Measurements from ENCODE around the gene GRID2. TPM values are rescaled to one million over a fixed set of nuclear protein-coding genes. Genes with fewer than 3 reads are reported as not detected.

GRID2 gene
- total and polyA plus RNA-seq, 10 of the 15 experiments (the other 5 are each of a cell fraction or from before 2014, with no cell fraction given) = not detected

DNA sequence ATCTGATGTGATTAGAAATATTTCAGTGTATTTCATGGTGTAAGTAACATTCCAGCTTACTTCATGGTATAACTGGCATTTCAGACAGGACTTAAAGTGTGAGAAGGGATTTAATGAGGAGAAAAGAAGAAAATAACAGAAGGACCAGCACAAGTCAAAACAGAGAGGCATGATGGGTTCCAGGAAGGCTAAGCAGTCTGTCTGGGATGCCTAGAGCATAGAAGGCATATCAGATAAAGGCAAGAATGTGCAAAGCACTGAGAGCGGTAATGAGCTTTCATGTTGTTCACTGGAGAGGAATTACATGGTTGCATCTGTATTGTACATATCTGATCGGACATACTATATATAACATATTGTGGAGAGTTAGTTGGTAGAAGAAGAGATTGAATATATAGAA, 54.2 kb downstream of the GRID2 start:
- CTCF ChIA-PET = interaction anchor here (0.5 kb wide), 1 partner anchor 1245 kb away, joined by 4 read pairs; no protein-coding TSS in a partner anchor
- intact Hi-C loops (cut with micrococcal nuclease; ENCODE audit: unreplicated experiment) (no loop called here), in situ Hi-C loops (cut with MboI) (no loop called here)
- Histone ChIP-seq H3K9me3 (replicated peaks; ENCODE audit: control insufficient read depth, insufficient read depth, low read length) (no peaks in the 10 kb centered on the region), H3K27me3 (replicated peaks in 1 of 2; ENCODE audit: control insufficient read depth in 2 of 2, insufficient read depth in 2 of 2, low read length in 1 of 2) (no peaks in the 10 kb centered on the region), H3K27ac (ENCODE audit: control insufficient read depth, insufficient read depth) (no peak overlapping the region), H3K4me3 (no peak overlapping the region), H3K4me2 (ENCODE audit: control insufficient read depth, insufficient read depth) (no peak overlapping the region), H3K79me2 (ENCODE audit: control insufficient read depth, insufficient read depth, low read length) (no peaks in the 10 kb centered on the region), H3K9ac (ENCODE audit: control insufficient read depth, insufficient read depth, low read length) (no peak overlapping the region), H2AFZ (ENCODE audit: control insufficient read depth, low read depth, low read length) (no peak overlapping the region), H3K4me1 (ENCODE audit: control insufficient read depth, insufficient read depth, low read length) (no peaks in the 10 kb centered on the region), H3K36me3 (ENCODE audit: control insufficient read depth in 2 of 2, insufficient read depth in 2 of 2, low read length in 1 of 2) (no peaks in the 10 kb centered on the region), H4K20me1 (ENCODE audit: control insufficient read depth, insufficient read depth) (no peaks in the 10 kb centered on the region)
- DNase-seq (ENCODE audit: low read depth, low spot score) = no peak
- FAIRE-seq = no peak
- POLR2A ChIA-PET = no interaction called here
- no peak for ATAC-seq
- WGBS (ENCODE audit: insufficient coverage, insufficient replicate concordance, low lambda C conversion rate, missing lambda C conversion rate) = 31% methylated on average over 2 of the region's 2 CpGs
- SMC1A ChIA-PET (ENCODE audit: uncharacterized antibody, unreplicated experiment) = no interaction called here
- TF ChIP-seq SREBF2 (IDR thresholded peaks at IDR 0.05; ENCODE audit: low read length) = no peak
- no peak for TF ChIP-seq ZBED1 (IDR thresholded peaks at IDR 0.05; ENCODE audit: borderline replicate concordance)
- TF ChIP-seq, protein P1, sequence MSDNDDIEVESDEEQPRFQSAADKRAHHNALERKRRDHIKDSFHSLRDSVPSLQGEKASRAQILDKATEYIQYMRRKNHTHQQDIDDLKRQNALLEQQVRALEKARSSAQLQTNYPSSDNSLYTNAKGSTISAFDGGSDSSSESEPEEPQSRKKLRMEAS (IDR thresholded peaks at IDR 0.05; ENCODE audit: low read depth, low read length) = no peak
- no peak for TF ChIP-seq ZNF24 (IDR thresholded peaks at IDR 0.05)
- no peak for TF ChIP-seq RBBP5 (conservative IDR thresholded peaks at IDR 0.05)
- TF ChIP-seq, protein P2, sequence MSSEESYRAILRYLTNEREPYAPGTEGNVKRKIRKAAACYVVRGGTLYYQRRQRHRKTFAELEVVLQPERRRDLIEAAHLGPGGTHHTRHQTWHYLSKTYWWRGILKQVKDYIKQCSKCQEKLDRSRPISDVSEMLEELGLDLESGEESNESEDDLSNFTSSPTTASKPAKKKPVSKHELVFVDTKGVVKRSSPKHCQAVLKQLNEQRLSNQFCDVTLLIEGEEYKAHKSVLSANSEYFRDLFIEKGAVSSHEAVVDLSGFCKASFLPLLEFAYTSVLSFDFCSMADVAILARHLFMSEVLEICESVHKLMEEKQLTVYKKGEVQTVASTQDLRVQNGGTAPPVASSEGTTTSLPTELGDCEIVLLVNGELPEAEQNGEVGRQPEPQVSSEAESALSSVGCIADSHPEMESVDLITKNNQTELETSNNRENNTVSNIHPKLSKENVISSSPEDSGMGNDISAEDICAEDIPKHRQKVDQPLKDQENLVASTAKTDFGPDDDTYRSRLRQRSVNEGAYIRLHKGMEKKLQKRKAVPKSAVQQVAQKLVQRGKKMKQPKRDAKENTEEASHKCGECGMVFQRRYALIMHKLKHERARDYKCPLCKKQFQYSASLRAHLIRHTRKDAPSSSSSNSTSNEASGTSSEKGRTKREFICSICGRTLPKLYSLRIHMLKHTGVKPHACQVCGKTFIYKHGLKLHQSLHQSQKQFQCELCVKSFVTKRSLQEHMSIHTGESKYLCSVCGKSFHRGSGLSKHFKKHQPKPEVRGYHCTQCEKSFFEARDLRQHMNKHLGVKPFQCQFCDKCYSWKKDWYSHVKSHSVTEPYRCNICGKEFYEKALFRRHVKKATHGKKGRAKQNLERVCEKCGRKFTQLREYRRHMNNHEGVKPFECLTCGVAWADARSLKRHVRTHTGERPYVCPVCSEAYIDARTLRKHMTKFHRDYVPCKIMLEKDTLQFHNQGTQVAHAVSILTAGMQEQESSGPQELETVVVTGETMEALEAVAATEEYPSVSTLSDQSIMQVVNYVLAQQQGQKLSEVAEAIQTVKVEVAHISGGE (CRISPR knock-in tag; IDR thresholded peaks at IDR 0.05) = no peak
- BruUV-seq (replicated peaks) = no TSS peak
- RAD21 ChIA-PET (ENCODE audit: unreplicated experiment) = no interaction called here

Measured in GM12878 (cell line).